Measurements from ENCODE around the gene SELPLG. TPM values are rescaled to one million over a fixed set of nuclear protein-coding genes. Genes with fewer than 3 reads are reported as not detected.
A peak's percentile ranks its signal among the peaks of the same experiment; 100 is the strongest.
"Not testable (repeated sequence)": the region's sequence is repeated elsewhere in the genome, so short reads cannot be mapped to it uniquely, and the experiment has no call there.

Gene SELPLG
- total RNA-seq, 1 donor from 2014 or later: 2.4 TPM

- peak; percentile 6 for ATAC-seq
- no peak for DNase-seq (ENCODE audit: low spot score)
Observed at GRCh38 chr12:108640802-108641445, 7.2 kb upstream of the SELPLG start.

- ATAC-seq (no peak), DNase-seq (ENCODE audit: low spot score) (no peak)
Observed at GRCh38 chr12:108638997-108639822, 5.5 kb upstream of the SELPLG start.

GRCh38 chr12:108638141-108638827 is 4.6 kb upstream of the SELPLG start:
- DNase-seq (ENCODE audit: low spot score) (no peak), ATAC-seq (peak; percentile 14)

GRCh38 chr12:108637222-108637971 is 3.7 kb upstream of the SELPLG start:
- ATAC-seq: no peak
- no peak for DNase-seq (ENCODE audit: low spot score)

GRCh38 chr12:108635997-108636808 is 2.5 kb upstream of the SELPLG start:
- no peak for ATAC-seq
- no peak for DNase-seq (ENCODE audit: low spot score)

- DNase-seq (ENCODE audit: low spot score) (no peak), ATAC-seq (no peak)
Observed at GRCh38 chr12:108635201-108635996, 1.7 kb upstream of the SELPLG start.

- ATAC-seq (no peak), DNase-seq (ENCODE audit: low spot score) (no peak)
Observed at GRCh38 chr12:108634341-108634751, 652 bp upstream of the SELPLG start.

GRCh38 chr12:108633081-108633533 is 587 bp downstream of the SELPLG start:
- DNase-seq (ENCODE audit: low spot score) (no peak), ATAC-seq (no peak)

GRCh38 chr12:108631261-108631660 is 2.4 kb downstream of the SELPLG start:
- not testable (repeated sequence) for DNase-seq (ENCODE audit: low spot score); ATAC-seq

- DNase-seq (ENCODE audit: low spot score): no peak
- no peak for ATAC-seq
Observed at GRCh38 chr12:108630481-108631207, 3.0 kb downstream of the SELPLG start.

- no peak for ATAC-seq
- no peak for DNase-seq (ENCODE audit: low spot score)
Observed at GRCh38 chr12:108629824-108630476, 3.7 kb downstream of the SELPLG start.

GRCh38 chr12:108629151-108629550 is 4.5 kb downstream of the SELPLG start:
- ATAC-seq: no peak
- no peak for DNase-seq (ENCODE audit: low spot score)

GRCh38 chr12:108627134-108627920 is 6.4 kb downstream of the SELPLG start:
- no peak for ATAC-seq
- DNase-seq (ENCODE audit: low spot score): no peak

GRCh38 chr12:108625228-108625627 is 8.5 kb downstream of the SELPLG start:
- no peak for ATAC-seq
- no peak for DNase-seq (ENCODE audit: low spot score)

- ATAC-seq: no peak
- DNase-seq (ENCODE audit: low spot score): no peak
Observed at GRCh38 chr12:108623577-108623976, 10.1 kb downstream of the SELPLG start.

GRCh38 chr12:108622921-108623514 is 10.7 kb downstream of the SELPLG start:
- DNase-seq (ENCODE audit: low spot score): no peak
- no peak for ATAC-seq

- DNase-seq (ENCODE audit: low spot score): no peak
- peak; percentile 24 for ATAC-seq
Observed at GRCh38 chr12:108622421-108622820, 11.3 kb downstream of the SELPLG start.
